LNCAP (cell line): ENCODE results near the gene ANKIB1.

Experiments
- CTCF ChIP-seq: fragments of 450-650 bp; IDR thresholded peaks from 2 replicates; pipeline ENCODE4 v1.5.1; 2017; ENCODE audit warnings: mild to moderate bottlenecking

Gene ANKIB1

GRCh38 chr7:92275327-92275726 is 29.6 kb downstream of the ANKIB1 start:
- TF ChIP-seq CTCF = no peak

GRCh38 chr7:92276460-92276864 is 30.7 kb downstream of the ANKIB1 start:
- TF ChIP-seq CTCF = no peak

- no peak for TF ChIP-seq CTCF
These were observed 33.7 kb downstream of the ANKIB1 start for GRCh38 chr7:92279396-92280031.

- no peak for TF ChIP-seq CTCF
These were observed 35.3 kb downstream of the ANKIB1 start for GRCh38 chr7:92281031-92281430.

- no peak for TF ChIP-seq CTCF
These were observed 36.5 kb downstream of the ANKIB1 start for GRCh38 chr7:92282221-92282814.

- TF ChIP-seq CTCF = no peak
These were observed 37.2 kb downstream of the ANKIB1 start for GRCh38 chr7:92282930-92283329.

GRCh38 chr7:92289321-92289720 is 43.5 kb downstream of the ANKIB1 start:
- TF ChIP-seq CTCF = no peak

- TF ChIP-seq CTCF = no peak
These were observed 47.2 kb downstream of the ANKIB1 start for GRCh38 chr7:92292981-92293380.
